Medulla oblongata (tissue), 1 donor: ENCODE measurements around the gene FCGR1A.
"Not testable (repeated sequence)": the region's sequence is repeated elsewhere in the genome, so short reads cannot be mapped to it uniquely, and the experiment has no call there.

Source experiments
- DNase-seq: peaks from one replicate; pipeline ENCODE4 v3.0.0-alpha.2; 2015; ENCODE audit errors: extremely low spot score

The FCGR1A gene

DNA sequence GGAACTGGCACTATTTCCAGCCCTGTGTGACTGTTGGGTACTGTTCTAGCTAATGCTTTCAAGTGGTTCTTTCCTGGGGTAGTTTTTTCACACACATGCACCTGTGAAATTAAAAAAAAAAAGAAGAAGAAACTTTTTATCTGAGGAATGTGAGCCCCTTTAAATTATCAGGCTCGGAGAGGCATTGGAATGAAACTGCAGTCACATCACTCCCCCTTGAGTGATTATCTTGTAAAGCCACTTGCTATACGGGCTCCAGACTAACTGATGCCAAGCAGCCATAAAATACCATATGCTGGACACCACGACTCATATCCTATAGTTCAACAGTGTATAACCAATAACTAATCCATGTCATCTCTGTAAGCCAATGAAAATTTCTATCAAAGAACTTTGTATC, 5.4 kb upstream of the FCGR1A start:
- not testable (repeated sequence) for DNase-seq

GRCh38 chr1:149778313-149778712, 4.2 kb upstream of the FCGR1A start:
- DNase-seq: not testable (repeated sequence)

DNA sequence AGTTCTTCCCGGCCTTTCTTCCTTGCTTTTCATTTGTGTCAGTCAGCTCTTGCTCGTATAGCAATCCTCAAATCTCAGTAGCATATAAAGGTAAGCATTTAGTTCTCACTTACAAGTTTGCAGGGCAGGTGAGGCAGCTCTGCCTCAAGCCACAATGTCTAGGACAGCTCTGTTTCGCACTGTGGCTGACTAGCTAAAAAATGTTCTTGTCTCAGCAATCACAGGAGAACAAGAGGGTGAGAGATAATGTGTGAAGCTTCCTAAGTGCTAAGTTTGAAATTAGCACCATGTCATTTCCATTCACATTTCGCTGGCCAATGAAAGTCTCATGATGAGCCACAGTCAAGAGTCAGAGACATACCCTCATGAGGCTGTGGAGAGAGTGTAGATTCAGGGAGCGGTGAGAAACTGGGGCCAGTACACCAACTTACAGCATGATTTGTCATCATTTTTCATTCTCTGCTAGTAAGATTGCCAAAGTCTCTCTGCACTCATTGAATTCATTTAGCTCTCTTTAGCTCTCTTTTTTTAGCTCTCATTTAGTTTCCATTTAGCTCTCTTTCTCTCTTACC, 995 bp upstream of the FCGR1A start:
- DNase-seq: not testable (repeated sequence)

GRCh38 chr1:149783289-149783688, 795 bp downstream of the FCGR1A start:
- not testable (repeated sequence) for DNase-seq

DNA sequence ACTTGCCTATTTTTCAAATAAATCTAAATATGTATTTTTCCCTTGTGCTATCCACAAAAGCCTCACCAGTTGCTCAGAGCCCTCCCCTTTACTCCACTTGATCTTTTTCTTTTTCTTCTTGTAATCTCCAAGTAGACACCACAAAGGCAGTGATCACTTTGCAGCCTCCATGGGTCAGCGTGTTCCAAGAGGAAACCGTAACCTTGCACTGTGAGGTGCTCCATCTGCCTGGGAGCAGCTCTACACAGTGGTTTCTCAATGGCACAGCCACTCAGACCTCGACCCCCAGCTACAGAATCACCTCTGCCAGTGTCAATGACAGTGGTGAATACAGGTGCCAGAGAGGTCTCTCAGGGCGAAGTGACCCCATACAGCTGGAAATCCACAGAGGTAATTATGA, 1.4 kb downstream of the FCGR1A start:
- not testable (repeated sequence) for DNase-seq

DNA sequence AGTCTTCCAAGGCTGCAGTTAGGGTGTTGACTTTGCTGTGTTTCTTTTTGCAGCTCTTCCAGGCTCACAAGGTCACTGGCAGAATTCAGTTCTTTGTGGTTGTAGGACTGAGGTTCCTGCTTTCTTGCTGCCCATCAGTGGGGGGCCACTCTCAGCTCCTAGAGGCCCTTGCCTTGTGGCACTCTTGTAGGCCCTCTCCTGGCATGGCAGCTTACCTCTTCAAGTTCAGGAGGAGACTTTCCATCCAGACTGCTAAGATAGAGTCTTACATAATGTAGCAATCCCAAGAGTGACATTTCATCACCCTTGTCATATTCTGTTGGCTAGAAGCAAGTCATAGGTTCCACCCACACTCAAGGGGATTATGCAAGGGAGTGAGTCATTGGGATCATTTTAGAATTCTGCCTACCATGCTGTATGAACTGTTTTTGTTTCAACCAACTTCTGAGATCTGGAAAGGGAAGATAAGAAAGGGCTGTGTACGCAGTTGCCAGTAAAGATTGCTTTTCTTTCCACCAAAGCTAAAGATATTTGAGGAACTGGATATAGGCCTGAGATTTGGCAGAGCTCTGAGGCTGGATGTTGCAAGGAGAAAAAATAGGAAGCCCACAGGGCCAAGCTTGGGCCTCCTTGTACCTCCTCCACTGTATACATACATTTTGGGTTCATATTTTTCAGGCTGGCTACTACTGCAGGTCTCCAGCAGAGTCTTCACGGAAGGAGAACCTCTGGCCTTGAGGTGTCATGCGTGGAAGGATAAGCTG, 5.4 kb downstream of the FCGR1A start:
- DNase-seq: not testable (repeated sequence)

- DNase-seq: peak; percentile 27
These were observed 10.0 kb downstream of the FCGR1A start for GRCh38 chr1:149792502-149792901.

DNA sequence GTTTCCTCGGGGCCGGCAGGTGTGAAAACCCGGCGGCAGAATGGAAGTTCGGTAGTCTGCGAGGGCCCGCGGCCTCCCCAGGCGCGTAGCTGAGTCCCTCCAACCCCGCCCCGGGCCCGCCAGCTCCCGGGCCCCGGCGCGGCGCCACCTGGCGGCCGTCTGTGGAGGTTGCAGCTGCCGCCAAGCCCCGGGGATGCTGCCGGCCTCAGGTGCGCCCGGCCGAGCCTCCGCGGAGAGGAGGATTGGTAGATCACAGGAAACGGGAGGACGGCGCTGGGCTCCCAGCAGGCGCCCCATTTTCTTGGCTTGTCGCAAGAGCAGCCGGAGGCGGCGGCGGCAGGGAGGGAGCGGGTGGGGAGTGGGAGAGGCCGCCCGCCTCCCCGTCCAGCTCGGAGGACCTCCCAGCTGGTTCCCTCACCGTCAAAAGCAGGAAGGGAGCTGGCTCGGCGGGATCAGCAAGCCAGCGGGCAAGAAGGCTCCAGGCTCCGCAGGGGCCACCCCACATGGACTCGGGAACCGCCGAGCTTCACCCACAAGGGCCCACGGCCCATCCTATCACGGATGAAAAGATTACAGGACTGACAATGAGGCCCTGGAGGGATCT, 10.5 kb downstream of the FCGR1A start:
- peak; percentile 66 for DNase-seq

DNA sequence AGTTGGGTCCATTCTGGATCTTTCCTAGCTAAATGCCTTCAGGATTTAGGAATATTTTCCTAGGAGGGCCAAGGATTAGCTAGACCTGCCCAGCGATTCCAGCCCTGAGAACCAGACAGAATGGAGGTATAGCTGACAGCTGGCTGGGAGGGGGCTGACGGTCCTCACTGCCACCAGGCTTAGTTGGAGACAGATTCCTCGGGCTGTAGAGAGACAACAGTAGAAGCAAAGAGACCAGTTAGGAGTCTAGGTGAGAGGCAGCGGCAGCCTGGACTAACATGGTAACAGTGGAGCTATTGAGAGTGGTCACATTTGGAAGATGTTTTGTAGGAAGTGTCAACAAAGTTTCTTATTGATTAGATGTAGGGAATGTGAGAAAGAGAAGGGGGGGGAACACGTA, 11.4 kb downstream of the FCGR1A start:
- not testable (repeated sequence) for DNase-seq

DNA sequence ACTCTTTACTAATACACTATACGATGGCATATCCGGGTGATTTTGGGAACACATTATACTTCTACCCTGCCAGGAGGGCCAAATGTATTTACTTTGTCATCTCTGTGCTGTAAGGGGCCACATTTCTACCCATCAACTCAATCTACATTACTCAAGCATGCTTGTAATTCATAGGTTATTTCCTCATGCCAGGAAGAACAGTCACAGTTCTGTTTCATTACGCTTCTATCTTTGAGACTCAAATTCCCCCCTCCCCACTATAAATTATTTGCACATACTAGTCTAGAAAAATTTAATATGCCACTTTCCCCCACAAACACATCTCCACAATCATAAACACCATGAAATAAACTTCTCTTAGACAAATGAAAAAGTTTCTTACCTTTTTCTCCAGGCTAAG, 19.1 kb downstream of the FCGR1A start:
- not testable (repeated sequence) for DNase-seq

DNA sequence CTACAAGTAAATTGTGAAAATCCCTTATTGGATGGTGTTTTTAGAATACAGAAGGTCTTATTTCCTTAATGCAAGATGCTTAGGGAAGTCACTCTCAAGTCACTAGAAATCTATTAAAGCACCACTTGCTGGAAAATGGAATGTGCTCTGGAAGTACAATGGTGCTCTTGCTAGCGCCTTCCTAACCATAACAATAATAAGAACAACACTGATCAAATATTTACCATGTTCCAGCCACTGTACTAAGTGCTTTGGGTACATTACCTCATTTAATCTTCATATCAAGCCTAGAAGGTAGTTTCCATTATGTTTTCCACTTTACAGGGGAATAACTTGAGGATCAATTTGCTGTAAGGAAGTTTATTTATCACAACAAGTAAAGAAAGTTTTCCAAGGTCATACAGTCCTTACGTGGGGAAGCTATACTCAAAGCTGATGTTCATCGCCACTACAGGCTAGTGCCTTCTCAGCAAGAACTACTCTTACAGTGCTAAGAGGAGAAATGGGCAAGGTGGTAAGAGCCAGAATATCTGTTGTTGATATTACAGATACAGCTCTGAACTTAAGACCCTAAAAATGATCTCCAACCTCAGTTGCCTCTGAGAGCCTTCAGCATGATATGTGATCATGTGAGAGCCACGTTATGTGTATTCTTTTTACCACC, 22.1 kb downstream of the FCGR1A start:
- DNase-seq: not testable (repeated sequence)

GRCh38 chr1:149810697-149811405, 28.4 kb downstream of the FCGR1A start:
- not testable (repeated sequence) for DNase-seq

DNA sequence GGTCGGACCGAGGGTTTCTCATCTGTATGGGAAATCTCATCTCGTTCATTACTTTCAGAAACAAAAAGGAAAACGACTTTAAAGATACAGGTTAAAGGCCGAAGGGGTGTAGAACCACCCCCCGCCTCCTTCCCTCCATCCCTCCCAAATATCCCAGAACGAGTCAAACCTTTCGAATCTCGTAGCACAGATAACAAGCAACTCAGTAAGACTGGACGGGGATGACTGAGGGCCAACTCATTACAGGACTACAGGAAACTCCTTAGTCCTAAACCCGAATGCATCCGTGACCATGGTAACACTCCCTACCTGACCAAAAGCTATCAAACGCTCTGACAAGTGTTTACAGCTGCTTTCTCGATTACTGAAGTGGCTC, 29.0 kb downstream of the FCGR1A start:
- peak; percentile 8 for DNase-seq

DNA sequence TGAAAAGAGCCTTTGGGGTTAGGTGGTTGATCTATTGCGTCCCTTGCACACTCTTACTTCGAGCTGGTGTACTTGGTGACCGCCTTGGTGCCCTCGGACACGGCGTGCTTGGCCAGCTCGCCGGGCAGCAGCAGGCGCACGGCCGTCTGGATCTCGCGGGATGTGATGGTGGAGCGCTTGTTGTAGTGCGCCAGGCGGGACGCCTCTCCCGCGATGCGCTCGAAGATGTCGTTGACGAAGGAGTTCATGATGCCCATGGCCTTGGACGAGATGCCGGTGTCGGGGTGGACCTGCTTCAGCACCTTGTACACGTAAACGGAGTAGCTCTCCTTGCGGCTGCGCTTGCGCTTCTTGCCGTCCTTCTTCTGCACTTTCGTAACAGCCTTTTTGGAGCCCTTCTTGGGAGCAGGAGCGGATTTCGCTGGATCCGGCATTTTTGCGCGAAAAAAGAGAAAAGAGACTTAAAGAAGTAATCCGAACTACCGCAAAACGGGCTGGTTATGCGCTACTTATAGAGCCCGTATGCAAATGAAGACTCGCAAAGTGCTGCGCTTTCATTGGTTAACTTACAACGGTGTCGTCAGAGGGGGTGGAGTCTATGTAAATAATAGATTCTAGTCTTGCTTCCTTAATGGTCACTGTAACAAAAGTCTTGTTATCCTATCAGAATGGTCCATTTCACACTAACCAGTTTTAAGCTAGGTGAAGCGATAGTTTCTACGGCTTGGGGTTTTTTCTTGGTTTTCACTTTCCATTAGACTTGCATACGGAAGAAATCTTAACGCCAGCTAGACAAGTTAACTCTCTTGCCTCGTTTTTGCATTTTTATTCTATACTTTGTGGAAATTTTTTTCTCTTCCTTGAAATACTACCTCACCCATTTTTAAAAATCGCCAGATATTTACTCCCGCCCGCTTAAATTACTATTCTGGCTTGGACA, 29.7 kb downstream of the FCGR1A start:
- DNase-seq: peak; percentile 98

DNA sequence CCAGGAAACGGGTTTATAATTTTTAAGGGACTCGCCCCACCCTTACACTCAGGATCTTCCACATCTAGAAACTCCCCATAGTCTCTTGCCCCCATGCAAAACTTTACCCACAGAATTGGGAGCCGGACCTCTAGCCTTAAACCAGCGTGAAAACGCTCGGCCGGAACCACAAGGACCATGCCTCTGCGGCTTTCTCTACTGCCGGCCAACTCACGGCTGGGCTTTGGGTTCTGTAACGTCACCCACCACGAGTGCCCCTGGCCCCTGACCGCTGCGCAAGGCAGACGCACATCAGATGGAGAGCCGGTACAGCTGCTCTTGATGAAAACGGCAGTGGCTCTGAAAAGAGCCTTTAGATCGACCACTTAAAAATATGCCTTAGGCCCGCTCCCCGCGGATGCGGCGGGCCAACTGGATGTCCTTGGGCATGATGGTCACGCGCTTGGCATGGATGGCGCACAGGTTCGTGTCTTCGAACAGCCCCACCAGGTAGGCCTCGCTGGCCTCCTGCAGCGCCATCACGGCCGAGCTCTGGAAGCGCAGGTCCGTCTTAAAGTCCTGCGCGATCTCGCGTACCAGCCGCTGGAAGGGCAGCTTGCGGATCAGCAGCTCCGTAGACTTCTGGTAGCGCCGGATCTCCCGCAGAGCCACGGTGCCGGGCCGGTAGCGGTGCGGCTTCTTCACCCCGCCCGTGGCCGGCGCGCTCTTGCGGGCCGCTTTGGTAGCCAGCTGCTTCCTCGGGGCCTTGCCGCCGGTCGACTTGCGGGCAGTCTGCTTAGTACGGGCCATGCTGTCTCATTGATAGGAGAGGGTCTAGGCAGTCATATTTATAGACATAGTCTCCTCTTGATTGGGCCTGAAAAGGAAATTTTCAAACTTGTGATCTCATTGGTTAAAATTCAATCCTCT, 30.7 kb downstream of the FCGR1A start:
- peak; percentile 57 for DNase-seq

- not testable (repeated sequence) for DNase-seq
These were observed 37.9 kb downstream of the FCGR1A start for GRCh38 chr1:149820387-149820786.

GRCh38 chr1:149826555-149826954, 44.1 kb downstream of the FCGR1A start:
- DNase-seq: not testable (repeated sequence)

DNA sequence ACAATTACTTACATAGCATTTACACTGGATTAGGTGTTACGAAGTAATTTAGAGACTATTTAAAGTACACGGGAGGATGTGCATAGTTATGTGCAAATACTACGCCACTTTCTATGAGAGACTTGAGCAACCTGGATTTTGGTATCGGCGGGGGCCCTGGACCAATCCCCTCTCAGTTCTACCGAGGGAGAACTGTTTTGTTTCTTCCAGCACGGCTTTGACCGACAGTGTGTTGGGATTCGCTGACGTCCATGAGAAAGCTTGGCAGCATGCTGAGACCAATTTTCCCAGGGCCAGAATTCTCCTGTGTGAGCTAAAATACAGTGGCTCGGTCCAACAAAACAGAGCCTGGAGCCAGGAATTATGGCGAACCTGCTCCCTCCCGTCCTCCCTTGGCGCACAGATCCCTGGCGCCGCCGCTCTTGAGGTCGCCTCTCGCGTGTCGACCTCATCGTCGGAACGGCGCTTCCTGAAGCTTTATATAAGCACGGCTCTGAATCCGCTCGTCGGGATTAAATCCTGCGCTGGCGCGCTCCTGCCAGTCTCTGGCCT, 49.3 kb downstream of the FCGR1A start:
- DNase-seq: not testable (repeated sequence)
